DND-41 (cell line): ENCODE results near the gene EFCAB11.

Source experiments
- CTCF ChIP-seq: IDR thresholded peaks from 2 replicates; pipeline ENCODE4 v1.5.1; 2012; ENCODE audit warnings: borderline replicate concordance, low read length, moderate library complexity, mild to moderate bottlenecking; ENCODE audit not compliant: poor library complexity, severe bottlenecking; ENCODE audit errors: extremely low read depth
- EZH2 ChIP-seq: IDR thresholded peaks from 3 replicates; pipeline ENCODE4 v1.6.1; 2012; ENCODE audit warnings: borderline replicate concordance, low read depth, mild to moderate bottlenecking, moderate library complexity, low read length, inconsistent platforms; ENCODE audit not compliant: severe bottlenecking

GRCh38 chr14:89833120-89833532, 121.4 kb downstream of the EFCAB11 start:
- TF ChIP-seq CTCF (no peak), EZH2 (no peak)
